ENCODE measurements around the gene SLAMF1.
"Not testable (repeated sequence)": the region's sequence is repeated elsewhere in the genome, so short reads cannot be mapped to it uniquely, and the experiment has no call there.

Gene SLAMF1

GRCh38 chr1:160646711-160647328 lies at the start of gene SLAMF1:
SLAMF1 (minus strand) TSS chr1:160647044; CDS start chr1:160646945, 99 bp downstream.
- DNase-seq (ENCODE audit: low spot score): no peak

- DNase-seq (ENCODE audit: low spot score): not testable (repeated sequence)
These were observed 45.5 kb upstream of the SLAMF1 start for GRCh38 chr1:160692390-160692789.

- no peak for DNase-seq (ENCODE audit: low spot score)
These were observed 38.4 kb upstream of the SLAMF1 start for GRCh38 chr1:160685266-160685665.

- DNase-seq (ENCODE audit: low spot score): no peak
These were observed 36.4 kb upstream of the SLAMF1 start for GRCh38 chr1:160682983-160683865.

GRCh38 chr1:160681891-160682140 lies 35.0 kb upstream of the SLAMF1 start:
- no peak for DNase-seq (ENCODE audit: low spot score)

- DNase-seq (ENCODE audit: low spot score): peak; percentile 89
These were observed 34.4 kb upstream of the SLAMF1 start for GRCh38 chr1:160681066-160681890.

- no peak for DNase-seq (ENCODE audit: low spot score)
These were observed 33.6 kb upstream of the SLAMF1 start for GRCh38 chr1:160680399-160680798.

GRCh38 chr1:160679893-160680292 lies 33.0 kb upstream of the SLAMF1 start:
- no peak for DNase-seq (ENCODE audit: low spot score)

- no peak for DNase-seq (ENCODE audit: low spot score)
These were observed 30.2 kb upstream of the SLAMF1 start for GRCh38 chr1:160676869-160677597.

GRCh38 chr1:160675641-160676410 lies 29.0 kb upstream of the SLAMF1 start:
- peak; percentile 60 for DNase-seq (ENCODE audit: low spot score)

GRCh38 chr1:160674415-160674814 lies 27.6 kb upstream of the SLAMF1 start:
- no peak for DNase-seq (ENCODE audit: low spot score)

- DNase-seq (ENCODE audit: low spot score): no peak
These were observed 26.2 kb upstream of the SLAMF1 start for GRCh38 chr1:160672789-160673695.

GRCh38 chr1:160671603-160672517 lies 25.0 kb upstream of the SLAMF1 start:
- DNase-seq (ENCODE audit: low spot score): no peak

- DNase-seq (ENCODE audit: low spot score): no peak
These were observed 23.9 kb upstream of the SLAMF1 start for GRCh38 chr1:160670701-160671100.

- no peak for DNase-seq (ENCODE audit: low spot score)
These were observed 23.0 kb upstream of the SLAMF1 start for GRCh38 chr1:160669802-160670201.

GRCh38 chr1:160669276-160669675 lies 22.4 kb upstream of the SLAMF1 start:
- no peak for DNase-seq (ENCODE audit: low spot score)

- no peak for DNase-seq (ENCODE audit: low spot score)
These were observed 21.1 kb upstream of the SLAMF1 start for GRCh38 chr1:160667896-160668295.

GRCh38 chr1:160666079-160666442 lies 19.2 kb upstream of the SLAMF1 start:
- no peak for DNase-seq (ENCODE audit: low spot score)
